Colonic mucosa (tissue), 4 donors: ENCODE measurements around the gene PTBP2. TPM values are rescaled to one million over a fixed set of nuclear protein-coding genes. Genes with fewer than 3 reads are reported as not detected.

ENCODE experiments used
- DNase-seq: peaks from one replicate; pipeline ENCODE4 v3.0.0-alpha.2; 2020
- H3K27ac ChIP-seq: fragments of 200-600 bp; one replicate; pipeline ENCODE4 v1.8.0; 2021
- H3K27me3 ChIP-seq: fragments of 200-600 bp; one replicate; pipeline ENCODE4 v1.8.0; 2021
- H3K36me3 ChIP-seq: fragments of 200-600 bp; one replicate; pipeline ENCODE4 v1.8.0; 2021
- H3K4me1 ChIP-seq: fragments of 200-600 bp; one replicate; pipeline ENCODE4 v1.8.0; 2021; ENCODE audit warnings: mild to moderate bottlenecking
- H3K4me3 ChIP-seq: fragments of 200-600 bp; one replicate; pipeline ENCODE4 v1.8.0; 2021
- H3K9ac ChIP-seq, 2 donors: one replicate each; pipeline ENCODE4 v1.7.0; 2013; ENCODE audit warnings: control low read depth in 2 of 2, low read depth in 2 of 2, low read length in 2 of 2
- H3K9me3 ChIP-seq: fragments of 200-600 bp; one replicate; pipeline ENCODE4 v1.8.0; 2021
- CTCF ChIP-seq: fragments of 200-600 bp; IDR thresholded peaks from one replicate; pipeline ENCODE4 v1.8.0; 2022; ENCODE audit warnings: antibody characterized with exemption, mild to moderate bottlenecking
- intact Hi-C: fragments of 100-400 bp; cut with DNase I; formaldehyde crosslinking; loops from one replicate; pipeline ENCODE4 v1.14.1; 2022
- total RNA-seq, 2 donors: library from RNA; stranded (reverse); fragmentation: NEBNext Ultra II Directional in 1 of 2; extraction: Animal tissue kit (Norgen Biotek cat#: 25700) in 1 of 2; gene quantifications; one replicate each; pipeline ENCODE4 v1.2.1, GENCODE V29; 2021
- donor health status: healthy.
- donor health status: DM: no; HTN: no; CAD: no.
- donor health status: DM: no; HTN: no; CAD: no.

PTBP2 gene
- total RNA-seq = 10 to 100 TPM in 1 of 2 donors, 1 to 10 TPM in 1; 9.1 to 17.0 TPM

- DNase-seq = peak; percentile 82
- intact Hi-C loops = no loop called here
- H3K4me1 ChIP-seq = no peaks in the 10 kb centered on the region
- TF ChIP-seq CTCF = no peak
- H3K9me3 ChIP-seq = no peaks in the 10 kb centered on the region
- H3K9ac ChIP-seq = peak within 1 kb of the TSS; percentile 90 to 91
- H3K27me3 ChIP-seq = no peaks in the 10 kb centered on the region
- H3K4me3 ChIP-seq = peak within 1 kb of the TSS; percentile 95
- H3K27ac ChIP-seq = peak within 1 kb of the TSS; percentile 83
- H3K36me3 ChIP-seq = no peaks in the 10 kb centered on the region
Measured at GRCh38 chr1:96721416-96722160, at the start of gene PTBP2. Gene PTBP2 (plus strand): TSS chr1:96721784. CDS start chr1:96721865, 81 bp downstream.

- Histone ChIP-seq H3K4me1 (no peaks in the 10 kb centered on the region), H3K27ac (no peak overlapping the region), H3K4me3 (no peak overlapping the region), H3K27me3 (no peaks in the 10 kb centered on the region), H3K36me3 (no peaks in the 10 kb centered on the region), H3K9me3 (no peaks in the 10 kb centered on the region), H3K9ac (no peak overlapping the region)
- intact Hi-C loops = no loop called here
- TF ChIP-seq CTCF = no peak
- DNase-seq = no peak
Measured at GRCh38 chr1:96674915-96675314, 46.7 kb upstream of the PTBP2 start.

DNA sequence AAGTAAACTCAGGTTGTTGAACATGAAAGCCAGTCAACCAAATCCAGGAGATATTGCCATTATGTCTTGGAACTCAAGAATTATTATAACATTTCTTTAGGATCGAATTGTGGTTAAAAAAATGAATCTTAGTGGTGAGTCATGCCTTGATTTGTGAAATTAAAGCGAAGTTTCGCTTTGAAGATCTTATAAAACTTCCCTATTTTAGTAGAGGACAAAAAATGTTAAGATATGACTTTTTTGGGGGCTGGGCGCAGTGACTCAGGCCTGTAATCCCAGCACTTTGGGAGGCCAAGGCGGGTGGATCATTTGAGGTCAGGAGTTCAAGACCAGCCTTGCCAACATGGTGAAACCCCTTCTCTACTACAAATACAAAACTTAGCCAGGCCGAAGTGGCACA lies 39.5 kb upstream of the PTBP2 start:
- no peaks in the 10 kb centered on the region for H3K36me3 ChIP-seq
- no peak for TF ChIP-seq CTCF
- no peak overlapping the region for H3K4me3 ChIP-seq
- no peak for DNase-seq
- intact Hi-C loops = no loop called here
- H3K27me3 ChIP-seq = no peaks in the 10 kb centered on the region
- no peak overlapping the region for H3K27ac ChIP-seq
- H3K4me1 ChIP-seq = no peaks in the 10 kb centered on the region
- H3K9me3 ChIP-seq = no peaks in the 10 kb centered on the region
- H3K9ac ChIP-seq = no peak overlapping the region

DNA sequence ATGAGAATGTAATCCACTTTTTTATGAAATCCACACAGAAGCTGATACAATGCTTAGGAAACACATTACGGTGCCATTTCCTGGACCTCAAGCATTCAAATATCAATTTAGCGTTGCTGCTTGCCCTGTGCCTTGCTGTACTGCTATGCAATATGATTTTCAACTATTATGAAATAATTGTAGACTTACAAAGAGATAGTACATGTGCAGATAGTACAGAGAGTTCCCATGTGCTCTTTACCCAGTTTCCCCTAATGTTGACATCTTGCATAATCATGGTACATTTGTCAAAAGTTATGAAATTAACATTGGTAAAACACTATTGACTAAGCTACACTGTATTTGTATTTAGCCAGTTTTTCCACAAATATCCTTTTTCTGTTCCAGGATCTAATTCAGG lies 37.7 kb upstream of the PTBP2 start:
- Histone ChIP-seq H3K4me3 (no peak overlapping the region), H3K4me1 (no peaks in the 10 kb centered on the region), H3K27ac (no peak overlapping the region), H3K36me3 (no peaks in the 10 kb centered on the region), H3K9ac (no peak overlapping the region), H3K27me3 (no peaks in the 10 kb centered on the region), H3K9me3 (no peaks in the 10 kb centered on the region)
- intact Hi-C loops = no loop called here
- no peak for TF ChIP-seq CTCF
- no peak for DNase-seq

DNA sequence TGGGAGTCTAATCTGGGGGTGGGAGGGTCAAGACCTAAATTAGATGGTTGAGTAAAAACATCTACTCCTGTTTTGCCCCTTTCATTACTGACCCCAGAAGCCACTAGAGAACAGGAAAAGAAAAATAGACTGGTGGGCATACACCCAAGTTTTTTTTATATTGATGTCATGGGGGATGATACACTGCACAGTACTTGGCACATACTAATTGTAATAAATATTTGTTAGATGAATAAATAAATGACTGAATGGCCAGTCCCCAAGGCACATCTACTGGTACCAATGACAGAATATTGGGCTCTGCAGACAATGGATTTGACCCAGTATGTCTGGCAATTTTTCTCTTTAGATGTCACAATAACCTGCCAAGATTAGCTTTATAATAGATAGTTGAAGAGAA lies 36.8 kb upstream of the PTBP2 start:
- H3K27ac ChIP-seq = no peak overlapping the region
- DNase-seq = no peak
- TF ChIP-seq CTCF = no peak

More for the DNA sequence above, 36.8 kb upstream of the PTBP2 start:
- H3K4me3 ChIP-seq = no peak overlapping the region
- no peaks in the 10 kb centered on the region for H3K4me1 ChIP-seq
- no peaks in the 10 kb centered on the region for H3K27me3 ChIP-seq
- no peak overlapping the region for H3K9ac ChIP-seq
- H3K9me3 ChIP-seq = no peaks in the 10 kb centered on the region
- intact Hi-C loops = no loop called here
- H3K36me3 ChIP-seq = no peaks in the 10 kb centered on the region
